HCT116 (cell line): ENCODE data around the gene NOS1.

Experiments
- CEBPB ChIP-seq: IDR thresholded peaks from 2 replicates; pipeline ENCODE4 v1.6.1; 2012; ENCODE audit warnings: low read depth
- EZH2 ChIP-seq: fragments of 200-600 bp; sonication (generic); IDR thresholded peaks from 2 replicates; pipeline ENCODE4 v1.6.1; 2017; ENCODE audit warnings: antibody characterized with exemption, mixed run types
- RAD21 ChIP-seq: IDR thresholded peaks from 2 replicates; pipeline ENCODE4 v1.6.1; 2012; ENCODE audit warnings: low read depth, mild to moderate bottlenecking
- SIN3A ChIP-seq: IDR thresholded peaks from 2 replicates; pipeline ENCODE4 v1.6.1; 2012; ENCODE audit warnings: low read depth
- TF ChIP-seq, protein P1 (sequence below), 3 experiments: fragments of 200-600 bp in 1 of 3; sonication (generic) in 1 of 3; IDR thresholded peaks in 2 of 3; conservative IDR thresholded peaks in 1 of 3; 2 replicates each; pipeline ENCODE4 v1.5.1; 2012 to 2017; ENCODE audit warnings: low read depth in 2 of 3, low read length in 2 of 3, antibody characterized with exemption in 1 of 3, borderline replicate concordance in 1 of 3, control low read depth in 1 of 3, mild to moderate bottlenecking in 1 of 3, mixed read lengths in 1 of 3, mixed run types in 1 of 3, moderate library complexity in 1 of 3; ENCODE audit not compliant: insufficient read depth in 1 of 3

DNA sequence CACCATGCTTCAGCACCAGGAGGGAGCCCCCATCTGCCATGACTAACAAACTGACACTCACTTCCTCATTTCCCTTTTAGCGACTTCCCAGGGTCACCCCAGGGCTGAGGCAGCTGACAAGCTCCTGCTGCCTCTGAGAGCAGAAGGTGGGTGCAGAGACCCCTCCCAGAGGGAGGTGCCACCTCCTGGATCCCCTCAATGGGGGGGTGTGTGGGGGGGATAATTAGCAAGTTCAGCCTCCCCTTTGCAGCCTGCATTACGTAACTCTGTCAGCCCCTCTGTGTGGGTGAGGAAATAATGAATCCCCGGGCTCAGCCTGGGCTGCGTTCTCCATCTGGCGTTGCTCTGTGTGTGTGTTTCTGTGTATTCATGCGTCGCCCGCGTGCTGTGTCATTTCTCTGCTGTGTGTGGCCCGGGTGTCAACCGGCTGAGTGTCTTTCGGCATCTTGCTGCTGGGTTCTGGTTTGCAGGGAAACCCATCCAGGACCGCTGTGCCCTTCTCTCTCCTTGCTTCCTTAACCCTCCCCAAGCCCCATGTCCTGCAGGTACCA, 28.0 kb downstream of the NOS1 start:
- TF ChIP-seq, protein P1, sequence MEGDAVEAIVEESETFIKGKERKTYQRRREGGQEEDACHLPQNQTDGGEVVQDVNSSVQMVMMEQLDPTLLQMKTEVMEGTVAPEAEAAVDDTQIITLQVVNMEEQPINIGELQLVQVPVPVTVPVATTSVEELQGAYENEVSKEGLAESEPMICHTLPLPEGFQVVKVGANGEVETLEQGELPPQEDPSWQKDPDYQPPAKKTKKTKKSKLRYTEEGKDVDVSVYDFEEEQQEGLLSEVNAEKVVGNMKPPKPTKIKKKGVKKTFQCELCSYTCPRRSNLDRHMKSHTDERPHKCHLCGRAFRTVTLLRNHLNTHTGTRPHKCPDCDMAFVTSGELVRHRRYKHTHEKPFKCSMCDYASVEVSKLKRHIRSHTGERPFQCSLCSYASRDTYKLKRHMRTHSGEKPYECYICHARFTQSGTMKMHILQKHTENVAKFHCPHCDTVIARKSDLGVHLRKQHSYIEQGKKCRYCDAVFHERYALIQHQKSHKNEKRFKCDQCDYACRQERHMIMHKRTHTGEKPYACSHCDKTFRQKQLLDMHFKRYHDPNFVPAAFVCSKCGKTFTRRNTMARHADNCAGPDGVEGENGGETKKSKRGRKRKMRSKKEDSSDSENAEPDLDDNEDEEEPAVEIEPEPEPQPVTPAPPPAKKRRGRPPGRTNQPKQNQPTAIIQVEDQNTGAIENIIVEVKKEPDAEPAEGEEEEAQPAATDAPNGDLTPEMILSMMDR (IDR thresholded peaks at IDR 0.05 in 2 of 3, conservative IDR thresholded peaks at IDR 0.05 in 1 of 3; ENCODE audit: borderline replicate concordance in 1 of 3, insufficient read depth in 1 of 3, low read depth in 2 of 3, low read length in 2 of 3) = no peak
- TF ChIP-seq EZH2 (no peak), CEBPB (no peak), RAD21 (no peak), SIN3A (no peak)
